Peyer's patch (tissue), 4 donors: ENCODE measurements around the gene FBXL4. TPM values are rescaled to one million over a fixed set of nuclear protein-coding genes. Genes with fewer than 3 reads are reported as not detected.

Experiments used
- DNase-seq, 3 donors: peaks; one replicate each; pipeline ENCODE4 v3.0.0-alpha.2; 2017 to 2019
- H3K27ac ChIP-seq, 4 donors: fragments of 200-600 bp; sonication (generic); one replicate each; pipeline ENCODE4 v1.5.1; 2016 to 2019
- H3K27me3 ChIP-seq, 2 donors: fragments of 200-600 bp; sonication (generic); one replicate each; pipeline ENCODE4 v1.5.1; 2019
- H3K36me3 ChIP-seq, 3 donors: fragments of 200-600 bp; sonication (generic); one replicate each; pipeline ENCODE4 v1.5.1; 2016 to 2019
- H3K4me1 ChIP-seq, 4 donors: fragments of 200-600 bp; sonication (generic); one replicate each; pipeline ENCODE4 v1.5.1; 2016 to 2019
- H3K4me3 ChIP-seq, 4 donors: fragments of 200-600 bp; sonication (generic); 1 replicate in 3 of 4; 2 replicates in 1 of 4; pipeline ENCODE4 v1.5.1; 2016 to 2019; ENCODE audit warnings: mild to moderate bottlenecking in 1 of 4
- H3K9me3 ChIP-seq, 4 donors: fragments of 200-600 bp; sonication (generic); one replicate each; pipeline ENCODE4 v1.5.1; 2016 to 2019; ENCODE audit warnings: mild to moderate bottlenecking in 1 of 4
- CTCF ChIP-seq, 6 experiments: fragments of 450-650 bp in 4 of 6; fragments of 200-600 bp in 2 of 6; sonication (generic) in 1 of 6; IDR thresholded peaks; one replicate each; pipeline ENCODE4 v1.5.1; 2017 to 2019; ENCODE audit warnings: antibody characterized with exemption in 6 of 6, mild to moderate bottlenecking in 3 of 6, moderate library complexity in 1 of 6
- POLR2A ChIP-seq, 2 donors: fragments of 450-650 bp; IDR thresholded peaks; one replicate each; pipeline ENCODE4 v1.5.1; 2017; ENCODE audit warnings: antibody characterized with exemption in 2 of 2, mild to moderate bottlenecking in 2 of 2, moderate library complexity in 2 of 2
- total RNA-seq, 4 donors: library from RNA; depleted of rRNA; stranded (reverse); fragments of >200 nt; gene quantifications; one replicate each; pipeline ENCODE4 v1.1.0, GENCODE V29; 2016

The FBXL4 gene
- total RNA-seq, 4 donors from 2014 or later: 19.1 to 24.8 (median 21.2) TPM

DNA sequence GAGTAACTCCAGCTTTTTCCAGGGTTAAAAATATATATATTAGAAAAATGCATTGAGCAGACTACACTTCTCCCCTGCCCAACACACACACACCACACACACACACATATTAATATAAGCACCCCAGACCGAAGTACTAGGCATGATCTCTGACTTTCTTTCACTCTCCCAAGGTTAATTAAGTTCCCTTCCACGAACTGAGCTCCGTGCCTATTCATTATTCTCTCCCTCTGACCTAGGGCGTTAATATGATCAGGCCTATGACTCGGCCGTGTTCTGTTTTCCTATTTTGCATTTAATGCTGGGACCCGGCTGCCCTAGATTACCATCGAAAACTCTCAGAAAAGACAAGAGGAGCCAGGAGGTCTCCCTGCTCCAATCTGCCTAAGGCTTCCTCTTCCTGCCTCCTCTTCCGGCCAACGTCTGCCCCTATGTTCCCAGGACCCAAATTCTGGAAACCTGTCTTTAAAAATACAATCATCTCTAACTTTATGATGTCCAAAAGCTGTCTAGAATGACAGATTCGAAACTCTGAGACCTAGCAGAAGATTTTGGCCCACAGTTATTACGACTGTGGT, 119.4 kb downstream of the FBXL4 start:
- TF ChIP-seq CTCF (IDR thresholded peaks at IDR 0.05) (no peak), POLR2A (IDR thresholded peaks at IDR 0.05) (no peak)

GRCh38 chr6:98827295-98828159, 120.2 kb downstream of the FBXL4 start:
- no peak for TF ChIP-seq POLR2A (IDR thresholded peaks at IDR 0.05)
- no peak for TF ChIP-seq CTCF (IDR thresholded peaks at IDR 0.05)
- H3K4me3 ChIP-seq: no peak overlapping the region
- peaks cover 0 to 40% (median 2%) of the 10 kb centered on the region in 4 donors for H3K4me1 ChIP-seq
- DNase-seq: no peak
- H3K27ac ChIP-seq: no peak overlapping the region
- H3K36me3 ChIP-seq: no peaks in the 10 kb centered on the region
- peaks cover 0 to 6% (median 0%) of the 10 kb centered on the region in 4 donors for H3K9me3 ChIP-seq
- H3K27me3 ChIP-seq: peaks cover 0 to 87% of the 10 kb centered on the region in 2 donors

More for the DNA sequence above, 119.4 kb downstream of the FBXL4 start:
- DNase-seq: no peak
- H3K9me3 ChIP-seq: peaks cover 0 to 8% (median 0%) of the 10 kb centered on the region in 4 donors
- H3K27me3 ChIP-seq: peaks cover 0 to 94% of the 10 kb centered on the region in 2 donors
- no peak overlapping the region for H3K4me3 ChIP-seq
- H3K36me3 ChIP-seq: no peaks in the 10 kb centered on the region
- peaks cover 0 to 48% (median 6%) of the 10 kb centered on the region in 4 donors for H3K4me1 ChIP-seq
- H3K27ac ChIP-seq: no peak overlapping the region

DNA sequence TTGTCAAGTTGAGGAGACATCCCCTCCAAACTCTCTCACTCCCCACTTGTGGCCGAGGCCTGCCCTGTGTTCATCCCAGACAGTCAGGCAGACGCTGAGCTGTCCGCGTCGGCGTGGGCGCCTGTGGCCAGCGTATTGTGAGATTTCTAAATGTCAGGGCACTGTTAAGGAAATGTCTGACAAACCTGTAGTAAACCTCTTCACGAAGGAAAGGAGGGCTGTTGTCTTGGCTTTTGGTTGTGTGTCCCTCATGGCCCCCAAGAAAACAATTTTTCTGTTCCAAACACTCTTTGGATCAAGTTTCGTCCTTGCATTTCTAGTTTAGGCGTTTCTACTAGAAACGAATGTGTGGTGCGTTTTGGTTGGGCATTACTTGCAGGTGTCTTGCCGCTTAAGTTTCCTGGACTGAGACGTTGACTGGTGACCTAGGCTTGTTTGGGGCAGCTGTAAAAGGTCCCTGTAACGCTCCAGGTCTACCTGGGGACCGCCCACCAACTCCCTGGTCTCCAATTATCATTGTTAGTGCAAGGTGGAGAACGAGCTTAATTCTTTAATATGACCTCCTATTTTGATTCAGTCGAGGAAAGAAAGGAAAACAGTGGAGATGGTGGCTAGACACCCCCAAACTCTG, 122.0 kb downstream of the FBXL4 start:
- H3K27ac ChIP-seq: no peak overlapping the region
- no peak for TF ChIP-seq POLR2A (IDR thresholded peaks at IDR 0.05)
- no peak for TF ChIP-seq CTCF (IDR thresholded peaks at IDR 0.05)
- H3K36me3 ChIP-seq: no peaks in the 10 kb centered on the region
- peaks cover 0 to 23% (median 0%) of the 10 kb centered on the region in 4 donors for H3K4me1 ChIP-seq
- no peak for DNase-seq
- peaks cover 0 to 69% of the 10 kb centered on the region in 2 donors for H3K27me3 ChIP-seq
- H3K4me3 ChIP-seq: no peak overlapping the region
- no peaks in the 10 kb centered on the region for H3K9me3 ChIP-seq

GRCh38 chr6:98824902-98825599, 122.7 kb downstream of the FBXL4 start:
- DNase-seq: no peak
- Histone ChIP-seq H3K4me3 (no peak overlapping the region), H3K27ac (no peak overlapping the region), H3K9me3 (no peaks in the 10 kb centered on the region), H3K4me1 (peaks cover 0 to 23% (median 0%) of the 10 kb centered on the region in 4 donors), H3K36me3 (no peaks in the 10 kb centered on the region), H3K27me3 (peaks cover 0 to 63% of the 10 kb centered on the region in 2 donors)
- TF ChIP-seq CTCF (IDR thresholded peaks at IDR 0.05) (no peak), POLR2A (IDR thresholded peaks at IDR 0.05) (no peak)

- no peak for DNase-seq
- H3K27me3 ChIP-seq: peaks cover 0 to 59% of the 10 kb centered on the region in 2 donors
- no peaks in the 10 kb centered on the region for H3K36me3 ChIP-seq
- peaks cover 0 to 23% (median 0%) of the 10 kb centered on the region in 4 donors for H3K4me1 ChIP-seq
- TF ChIP-seq POLR2A (IDR thresholded peaks at IDR 0.05): no peak
- TF ChIP-seq CTCF (IDR thresholded peaks at IDR 0.05): no peak
- H3K4me3 ChIP-seq: no peak overlapping the region
- H3K27ac ChIP-seq: no peak overlapping the region
- no peaks in the 10 kb centered on the region for H3K9me3 ChIP-seq
Measured at GRCh38 chr6:98824162-98824901, 123.4 kb downstream of the FBXL4 start.
